GM12878 (cell line): ENCODE results near the gene DMD. TPM values are rescaled to one million over a fixed set of nuclear protein-coding genes. Genes with fewer than 3 reads are reported as not detected.

Source experiments
- ATAC-seq: fragments of 200-7000 bp; cut with Tn5 transposase; 3 replicates; pipeline ENCODE4 v1.9.1; 2020; ENCODE audit warnings: mild to moderate bottlenecking, moderate library complexity
- BruUV-seq: library from RNA; stranded (reverse); fragments of 400-500 nt; replicated peaks from 2 replicates; lab custom pipeline; 2021; lab: Mats Ljungman, UMichigan
- CTCF ChIA-PET: fragments of 300-600 bp; sonication (Branson Sonifier 250); formaldehyde crosslinking; extraction: SDS; loops from one replicate; lab custom pipeline; 2021; ENCODE audit warnings: inconsistent platforms; lab: Yijun Ruan, JAX
- POLR2A ChIA-PET: fragments of 350-600 bp; formaldehyde crosslinking; extraction: SDS; loops from one replicate; lab custom pipeline; 2021; ENCODE audit warnings: inconsistent platforms; lab: Charles Lee
- RAD21 ChIA-PET: fragments of 300-600 bp; sonication (Branson Sonifier 250); formaldehyde crosslinking; loops from one replicate; lab custom pipeline; 2023; ENCODE audit warnings: antibody characterized with exemption; ENCODE audit not compliant: unreplicated experiment; lab: Charles Lee
- SMC1A ChIA-PET: fragments of 300-600 bp; sonication (Branson Sonifier 250); formaldehyde crosslinking; loops from one replicate; lab custom pipeline; 2023; ENCODE audit not compliant: unreplicated experiment, uncharacterized antibody; lab: Charles Lee
- DNase-seq: peaks from one replicate; pipeline ENCODE4 v3.0.0-alpha.2; 2011; ENCODE audit warnings: low read depth, low spot score
- FAIRE-seq: peaks from 3 replicates; lab custom pipeline; 2011; peaks lifted over from hg19 to GRCh38; lab: Jason Lieb, UNC
- H2AFZ ChIP-seq: 2 replicates; pipeline ENCODE4 v1.6.0; 2011; ENCODE audit warnings: low read depth, low read length, control low read depth; ENCODE audit not compliant: control insufficient read depth
- H3K27ac ChIP-seq: 2 replicates; pipeline ENCODE4 v1.5.1; 2011; ENCODE audit warnings: control low read depth; ENCODE audit not compliant: control insufficient read depth, insufficient read depth
- H3K27me3 ChIP-seq, 2 experiments: replicated peaks in 1 of 2; 2 replicates each; pipeline versions ENCODE4 v1.6.0 to v1.6.1; 2011; ENCODE audit warnings: low read length in 1 of 2; ENCODE audit not compliant: control insufficient read depth in 2 of 2, insufficient read depth in 2 of 2
- H3K36me3 ChIP-seq, 2 experiments: 2 replicates each; pipeline ENCODE4 v1.5.1; 2011; ENCODE audit warnings: low read length in 1 of 2; ENCODE audit not compliant: control insufficient read depth in 2 of 2, insufficient read depth in 2 of 2
- H3K4me1 ChIP-seq: 2 replicates; pipeline ENCODE4 v1.6.1; 2011; ENCODE audit warnings: mild to moderate bottlenecking, low read length, moderate library complexity, mixed read lengths; ENCODE audit not compliant: control insufficient read depth, insufficient read depth
- H3K4me2 ChIP-seq: 2 replicates; pipeline ENCODE4 v1.6.0; 2011; ENCODE audit warnings: control low read depth; ENCODE audit not compliant: control insufficient read depth, insufficient read depth
- H3K4me3 ChIP-seq: fragments of 200-600 bp; sonication (generic); 2 replicates; pipeline ENCODE4 v1.5.1; 2016
- H3K79me2 ChIP-seq: 2 replicates; pipeline ENCODE4 v1.6.0; 2011; ENCODE audit warnings: low read length; ENCODE audit not compliant: control insufficient read depth, insufficient read depth
- H3K9ac ChIP-seq: 2 replicates; pipeline ENCODE4 v1.8.0; 2011; ENCODE audit warnings: low read length, control low read depth, mixed read lengths; ENCODE audit not compliant: control insufficient read depth, insufficient read depth
- H3K9me3 ChIP-seq: replicated peaks from 3 replicates; pipeline ENCODE4 v1.5.1; 2011; ENCODE audit warnings: mild to moderate bottlenecking, low read length; ENCODE audit not compliant: control insufficient read depth, insufficient read depth
- H4K20me1 ChIP-seq: 2 replicates; pipeline ENCODE4 v1.6.0; 2011; ENCODE audit not compliant: control insufficient read depth, insufficient read depth
- BCL11A ChIP-seq: IDR thresholded peaks from 2 replicates; pipeline ENCODE4 v1.6.1; 2011; ENCODE audit warnings: low read depth, low read length
- BHLHE40 ChIP-seq, 2 experiments: fragments of 450-650 bp in 1 of 2; IDR thresholded peaks; 2 replicates each; pipeline ENCODE4 v1.6.1; 2011 to 2017; ENCODE audit warnings: low read depth in 2 of 2, borderline replicate concordance in 1 of 2, improper control_type of control experiment in 1 of 2, low read length in 1 of 2, mild to moderate bottlenecking in 1 of 2
- BMI1 ChIP-seq: fragments of 450-650 bp; IDR thresholded peaks from 2 replicates; pipeline ENCODE4 v1.6.1; 2016; ENCODE audit warnings: mild to moderate bottlenecking, moderate library complexity, borderline replicate concordance
- CREM ChIP-seq: IDR thresholded peaks from 2 replicates; pipeline ENCODE4 v1.6.1; 2014; ENCODE audit warnings: antibody characterized with exemption, low read depth
- HDAC6 ChIP-seq: fragments of 200-600 bp; sonication (generic); IDR thresholded peaks from one replicate; pipeline ENCODE4 v1.8.0; 2017; ENCODE audit warnings: antibody characterized with exemption; ENCODE audit not compliant: unreplicated experiment
- IKZF1 ChIP-seq: fragments of 450-650 bp; conservative IDR thresholded peaks from 2 replicates; pipeline ENCODE4 v1.6.1; 2017; ENCODE audit warnings: antibody characterized with exemption, mild to moderate bottlenecking
- IRF4 ChIP-seq: IDR thresholded peaks from 2 replicates; pipeline ENCODE4 v1.6.1; 2011; ENCODE audit warnings: low read depth, low read length
- KLF5 ChIP-seq: fragments of 450-650 bp; IDR thresholded peaks from 2 replicates; pipeline ENCODE4 v1.6.1; 2014; ENCODE audit warnings: mild to moderate bottlenecking; ENCODE audit not compliant: partially characterized antibody
- MEF2B ChIP-seq: fragments of 450-650 bp; IDR thresholded peaks from 2 replicates; pipeline ENCODE4 v1.6.1; 2018; ENCODE audit warnings: mild to moderate bottlenecking, moderate library complexity; ENCODE audit not compliant: partially characterized antibody, poor library complexity, severe bottlenecking
- MTA2 ChIP-seq: fragments of 450-650 bp; IDR thresholded peaks from 2 replicates; pipeline ENCODE4 v1.6.1; 2016; ENCODE audit warnings: low read depth, mild to moderate bottlenecking, moderate library complexity
- NBN ChIP-seq: fragments of 450-650 bp; IDR thresholded peaks from 2 replicates; pipeline ENCODE4 v1.6.1; 2016
- NFIC ChIP-seq: IDR thresholded peaks from 2 replicates; pipeline ENCODE4 v1.6.1; 2012; ENCODE audit warnings: low read depth, mild to moderate bottlenecking, inconsistent platforms, low read length, moderate library complexity
- SP1 ChIP-seq: IDR thresholded peaks from one replicate; pipeline ENCODE4 v1.6.1; 2011; ENCODE audit warnings: low read depth, low read length
- SPI1 ChIP-seq: IDR thresholded peaks from 2 replicates; pipeline ENCODE4 v1.6.1; 2011; ENCODE audit warnings: low read depth, mild to moderate bottlenecking, low read length, moderate library complexity, borderline replicate concordance; ENCODE audit not compliant: insufficient read depth
- ZNF207 ChIP-seq: fragments of 450-650 bp; IDR thresholded peaks from 2 replicates; pipeline ENCODE4 v1.6.1; 2014; ENCODE audit warnings: antibody characterized with exemption, mild to moderate bottlenecking, borderline replicate concordance
- ZNF217 ChIP-seq: fragments of 450-650 bp; IDR thresholded peaks from 2 replicates; pipeline ENCODE4 v1.6.1; 2017; ENCODE audit warnings: antibody characterized with exemption, mild to moderate bottlenecking
- ZNF274 ChIP-seq: IDR thresholded peaks from one replicate; pipeline ENCODE4 v1.8.0; 2011; ENCODE audit not compliant: insufficient read length, insufficient read depth
- WGBS: methylation state at CpG from one replicate; pipeline ENCODE4 v1.1.6; 2016; ENCODE audit warnings: low lambda C conversion rate; ENCODE audit not compliant: insufficient replicate concordance, insufficient coverage; ENCODE audit errors: missing lambda C conversion rate; 5-methylcytosine and 5-hydroxymethylcytosine counted together
- in situ Hi-C: fragments of 300-500 bp; cut with MboI; formaldehyde crosslinking; loops from 9 replicates; pipeline ENCODE4 v1.14.3; 2018; ENCODE audit warnings: mixed read lengths
- intact Hi-C: fragments of 100-400 bp; cut with micrococcal nuclease; formaldehyde crosslinking; loops from one replicate; pipeline ENCODE4 v1.14.2; 2022; ENCODE audit not compliant: unreplicated experiment
- polyA plus RNA-seq, 11 experiments: library from polyadenylated mRNA; depleted of rRNA in 4 of 11; unstranded in 6 of 11; stranded (reverse) in 5 of 11; fragments of >200 nt; fragmentation: Nextera tagmentation in 4 of 11; fragmentation: Illumina TruSeq in 1 of 11; extraction: Ambion mirVana in 4 of 11; extraction: Trizol in 1 of 11; gene quantifications; 1 replicate in 1 of 11; 2 replicates in 10 of 11; pipeline versions ENCODE4 v1.2.1 to v1.2.3, GENCODE V29; 2011 to 2016; ENCODE audit warnings: inconsistent platforms in 2 of 11, missing spikeins in 2 of 11, low read depth in 1 of 11
- total RNA-seq, 4 experiments: library from RNA; depleted of rRNA in 3 of 4; stranded (reverse); fragments of >200 nt in 3 of 4; fragmentation: Illumina TruSeq in 1 of 4; extraction: Trizol in 1 of 4; gene quantifications; 2 replicates each; pipeline versions ENCODE4 v1.2.1 to v1.2.3, GENCODE V29; 2013 to 2021
- TF ChIP-seq, protein P1 (sequence below): fragments of 450-650 bp; IDR thresholded peaks from 2 replicates; pipeline ENCODE4 v1.6.1; 2018; ENCODE audit warnings: borderline replicate concordance, mild to moderate bottlenecking; ENCODE audit not compliant: partially characterized antibody
- TF ChIP-seq, protein P2 (sequence below): fragments of 450-650 bp; IDR thresholded peaks from 2 replicates; pipeline ENCODE4 v1.6.1; 2017; ENCODE audit warnings: mild to moderate bottlenecking, moderate library complexity

The DMD gene
- total and polyA plus RNA-seq, 10 of the 15 experiments (the other 5 are each of a cell fraction or from before 2014, with no cell fraction given): 1.4 to 24.3 (median 4.3) TPM

GRCh38 chrX:31604629-31605221, 1606.6 kb downstream of the DMD start:
- in situ Hi-C loops: no loop called here
- ATAC-seq (peak; percentile 94), FAIRE-seq (peak; percentile 61), DNase-seq (peak; percentile 51)
- no peak overlapping the region for H3K27ac ChIP-seq
- ChIA-PET POLR2A (no interaction called here), CTCF (interaction anchor here (0.6 to 1.3 kb wide), 2 partner anchors 12 to 52 kb away, joined by 3 to 4 read pairs; no protein-coding TSS in a partner anchor), SMC1A (interaction anchor here (0.8 kb wide), 1 partner anchor 15 kb away, joined by 3 read pairs; no protein-coding TSS in a partner anchor), RAD21 (no interaction called here)
- H3K4me3 ChIP-seq: no peak overlapping the region
- no peak overlapping the region for H3K4me2 ChIP-seq
- no peak overlapping the region for H2AFZ ChIP-seq
- no peaks in the 10 kb centered on the region for H3K9me3 ChIP-seq
- 0% methylated on average over 3 of the region's 3 CpGs for WGBS
- H3K9ac ChIP-seq: no peak overlapping the region
- H4K20me1 ChIP-seq: no peaks in the 10 kb centered on the region
- no TSS peak for BruUV-seq
- intact Hi-C loops: no loop called here
- no peaks in the 10 kb centered on the region for H3K4me1 ChIP-seq
- no peaks in the 10 kb centered on the region for H3K36me3 ChIP-seq
- H3K27me3 ChIP-seq: no peaks in the 10 kb centered on the region
- no peaks in the 10 kb centered on the region for H3K79me2 ChIP-seq
- TF ChIP-seq IKZF1: peak; percentile 76; the same call in 1 of the 2 replicates
- TF ChIP-seq MEF2B: peak; percentile 87
- TF ChIP-seq MTA2: peak; percentile 99
- TF ChIP-seq KLF5: no peak
- TF ChIP-seq NFIC: peak; percentile 85
- TF ChIP-seq BCL11A: peak; percentile 85
- TF ChIP-seq SP1: no peak
- TF ChIP-seq IRF4: peak; percentile 60; the same call in 1 of the 2 replicates
- peak; percentile 51; the same call in 1 of the 2 replicates for TF ChIP-seq CREM
- TF ChIP-seq BHLHE40 (IDR thresholded peaks at IDR 0.05; ENCODE audit: borderline replicate concordance in 1 of 2, low read depth in 2 of 2, low read length in 1 of 2): peak in 1 of 2 experiments; percentile 29; a peak in 2 of 4 replicates
- peak; percentile 69; the same call in 1 of the 2 replicates for TF ChIP-seq NBN
- peak; percentile 87 for TF ChIP-seq BMI1
- TF ChIP-seq HDAC6: no peak
- peak; percentile 34; the same call in 1 of the 2 replicates for TF ChIP-seq ZNF207
- peak; percentile 90 for TF ChIP-seq SPI1
- TF ChIP-seq, protein P1, sequence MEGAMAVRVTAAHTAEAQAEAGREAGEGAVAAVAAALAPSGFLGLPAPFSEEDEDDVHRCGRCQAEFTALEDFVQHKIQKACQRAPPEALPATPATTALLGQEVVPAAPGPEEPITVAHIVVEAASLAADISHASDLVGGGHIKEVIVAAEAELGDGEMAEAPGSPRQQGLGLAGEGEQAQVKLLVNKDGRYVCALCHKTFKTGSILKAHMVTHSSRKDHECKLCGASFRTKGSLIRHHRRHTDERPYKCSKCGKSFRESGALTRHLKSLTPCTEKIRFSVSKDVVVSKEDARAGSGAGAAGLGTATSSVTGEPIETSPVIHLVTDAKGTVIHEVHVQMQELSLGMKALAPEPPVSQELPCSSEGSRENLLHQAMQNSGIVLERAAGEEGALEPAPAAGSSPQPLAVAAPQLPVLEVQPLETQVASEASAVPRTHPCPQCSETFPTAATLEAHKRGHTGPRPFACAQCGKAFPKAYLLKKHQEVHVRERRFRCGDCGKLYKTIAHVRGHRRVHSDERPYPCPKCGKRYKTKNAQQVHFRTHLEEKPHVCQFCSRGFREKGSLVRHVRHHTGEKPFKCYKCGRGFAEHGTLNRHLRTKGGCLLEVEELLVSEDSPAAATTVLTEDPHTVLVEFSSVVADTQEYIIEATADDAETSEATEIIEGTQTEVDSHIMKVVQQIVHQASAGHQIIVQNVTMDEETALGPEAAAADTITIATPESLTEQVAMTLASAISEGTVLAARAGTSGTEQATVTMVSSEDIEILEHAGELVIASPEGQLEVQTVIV: no peak
- TF ChIP-seq ZNF217: peak; percentile 89
- no peak for TF ChIP-seq ZNF274
- TF ChIP-seq, protein P2, sequence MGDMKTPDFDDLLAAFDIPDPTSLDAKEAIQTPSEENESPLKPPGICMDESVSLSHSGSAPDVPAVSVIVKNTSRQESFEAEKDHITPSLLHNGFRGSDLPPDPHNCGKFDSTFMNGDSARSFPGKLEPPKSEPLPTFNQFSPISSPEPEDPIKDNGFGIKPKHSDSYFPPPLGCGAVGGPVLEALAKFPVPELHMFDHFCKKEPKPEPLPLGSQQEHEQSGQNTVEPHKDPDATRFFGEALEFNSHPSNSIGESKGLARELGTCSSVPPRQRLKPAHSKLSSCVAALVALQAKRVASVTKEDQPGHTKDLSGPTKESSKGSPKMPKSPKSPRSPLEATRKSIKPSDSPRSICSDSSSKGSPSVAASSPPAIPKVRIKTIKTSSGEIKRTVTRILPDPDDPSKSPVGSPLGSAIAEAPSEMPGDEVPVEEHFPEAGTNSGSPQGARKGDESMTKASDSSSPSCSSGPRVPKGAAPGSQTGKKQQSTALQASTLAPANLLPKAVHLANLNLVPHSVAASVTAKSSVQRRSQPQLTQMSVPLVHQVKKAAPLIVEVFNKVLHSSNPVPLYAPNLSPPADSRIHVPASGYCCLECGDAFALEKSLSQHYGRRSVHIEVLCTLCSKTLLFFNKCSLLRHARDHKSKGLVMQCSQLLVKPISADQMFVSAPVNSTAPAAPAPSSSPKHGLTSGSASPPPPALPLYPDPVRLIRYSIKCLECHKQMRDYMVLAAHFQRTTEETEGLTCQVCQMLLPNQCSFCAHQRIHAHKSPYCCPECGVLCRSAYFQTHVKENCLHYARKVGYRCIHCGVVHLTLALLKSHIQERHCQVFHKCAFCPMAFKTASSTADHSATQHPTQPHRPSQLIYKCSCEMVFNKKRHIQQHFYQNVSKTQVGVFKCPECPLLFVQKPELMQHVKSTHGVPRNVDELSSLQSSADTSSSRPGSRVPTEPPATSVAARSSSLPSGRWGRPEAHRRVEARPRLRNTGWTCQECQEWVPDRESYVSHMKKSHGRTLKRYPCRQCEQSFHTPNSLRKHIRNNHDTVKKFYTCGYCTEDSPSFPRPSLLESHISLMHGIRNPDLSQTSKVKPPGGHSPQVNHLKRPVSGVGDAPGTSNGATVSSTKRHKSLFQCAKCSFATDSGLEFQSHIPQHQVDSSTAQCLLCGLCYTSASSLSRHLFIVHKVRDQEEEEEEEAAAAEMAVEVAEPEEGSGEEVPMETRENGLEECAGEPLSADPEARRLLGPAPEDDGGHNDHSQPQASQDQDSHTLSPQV: 0 out of 2 replicates have a peak, but pooled peaks have one; percentile 53
